GM18498 (cell line): ENCODE data around the gene CKLF.
A peak's percentile ranks its signal among the peaks of the same experiment; 100 is the strongest.

Experiments used
- ATAC-seq: cut with Tn5 transposase; IDR thresholded peaks from one replicate; pipeline ENCODE4 v1.9.1; 2021; ENCODE audit warnings: mild to moderate bottlenecking, moderate library complexity; ENCODE audit not compliant: unreplicated experiment

CKLF gene

GRCh38 chr16:66541388-66542355 is 10.7 kb upstream of the CKLF start:
- no peak for ATAC-seq

- ATAC-seq = no peak
Measured at GRCh38 chr16:66542396-66542795, 10.0 kb upstream of the CKLF start.

GRCh38 chr16:66543541-66543940 is 8.8 kb upstream of the CKLF start:
- no peak for ATAC-seq

GRCh38 chr16:66544016-66544757 is 8.2 kb upstream of the CKLF start:
- ATAC-seq = no peak

- ATAC-seq = no peak
Measured at GRCh38 chr16:66547101-66547989, 5.0 kb upstream of the CKLF start.

GRCh38 chr16:66548068-66548467 is 4.3 kb upstream of the CKLF start:
- no peak for ATAC-seq

GRCh38 chr16:66548868-66549267 is 3.5 kb upstream of the CKLF start:
- ATAC-seq = no peak

- ATAC-seq = peak; percentile 41
Measured at GRCh38 chr16:66549284-66550131, 2.9 kb upstream of the CKLF start, which contains the start of gene TK2. TSS of gene TK2 (minus strand) at chr16:66550122. CDS start at chr16:66550061, 61 bp downstream.

- no peak for ATAC-seq
Measured at GRCh38 chr16:66551348-66551759, 1.0 kb upstream of the CKLF start.

- no peak for ATAC-seq
Measured at GRCh38 chr16:66551788-66552285, 539 bp upstream of the CKLF start.

GRCh38 chr16:66553223-66553622 is 847 bp downstream of the CKLF start:
- no peak for ATAC-seq

- no peak for ATAC-seq
Measured at GRCh38 chr16:66554021-66554420, 1.6 kb downstream of the CKLF start.

GRCh38 chr16:66554495-66554894 is 2.1 kb downstream of the CKLF start:
- ATAC-seq = no peak

- ATAC-seq = no peak
Measured at GRCh38 chr16:66560107-66560506, 7.7 kb downstream of the CKLF start.

GRCh38 chr16:66561381-66562080 is 9.2 kb downstream of the CKLF start:
- ATAC-seq = no peak

- no peak for ATAC-seq
Measured at GRCh38 chr16:66562409-66562808, 10.0 kb downstream of the CKLF start.

GRCh38 chr16:66562986-66563385 is 10.6 kb downstream of the CKLF start:
- no peak for ATAC-seq

GRCh38 chr16:66563574-66564334 is 11.4 kb downstream of the CKLF start:
- no peak for ATAC-seq
